HK-2 (cell line): ENCODE data around the gene PRCC.
A peak's percentile ranks its signal among the peaks of the same experiment; 100 is the strongest.
"Not testable (repeated sequence)": the region's sequence is repeated elsewhere in the genome, so short reads cannot be mapped to it uniquely, and the experiment has no call there.

Experiments used
- DNase-seq: peaks from one replicate; pipeline ENCODE4 v3.0.0-alpha.2; 2018; ENCODE audit not compliant: unreplicated experiment

Gene PRCC

DNA sequence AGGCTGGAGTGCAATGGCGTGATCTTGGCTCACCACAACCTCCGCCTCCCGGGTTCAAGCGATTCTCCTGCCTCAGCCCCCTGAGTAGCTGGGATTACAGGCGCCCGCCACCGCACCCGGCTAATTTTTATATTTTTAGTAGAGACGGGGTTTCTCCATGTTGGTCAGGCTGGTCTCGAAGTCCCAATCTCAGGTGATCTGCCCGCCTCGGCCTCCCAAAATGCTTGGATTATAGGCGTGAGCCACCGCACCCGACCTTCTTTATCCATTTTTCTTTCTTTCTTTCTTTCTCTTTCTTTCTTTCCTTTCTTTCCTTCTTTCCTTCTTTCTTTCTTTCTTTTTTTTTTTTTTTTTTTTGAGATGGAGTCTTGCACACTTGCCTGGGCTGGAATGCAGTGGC is 2.2 kb upstream of the PRCC start:
- DNase-seq = not testable (repeated sequence)

DNA sequence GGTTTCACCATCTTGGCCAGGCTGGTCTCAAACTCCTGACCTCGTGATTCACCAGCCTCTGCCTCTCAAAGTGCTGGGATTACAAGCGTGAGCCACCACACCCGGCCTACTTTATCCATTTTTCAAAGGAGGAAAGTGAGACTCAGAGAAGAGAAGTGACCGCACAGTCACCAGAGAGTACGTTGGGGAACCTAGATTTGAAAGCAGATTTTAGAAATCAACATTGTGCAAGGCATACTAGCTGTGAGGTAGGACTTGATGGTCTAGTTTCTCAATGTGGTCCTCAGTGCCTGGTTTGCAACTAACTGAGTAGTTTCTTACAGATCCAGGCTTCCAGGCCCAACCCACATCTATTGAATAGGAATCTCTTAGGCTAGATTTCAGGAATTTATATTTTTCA is 1.7 kb upstream of the PRCC start:
- DNase-seq = no peak

- DNase-seq = no peak
Observed at GRCh38 chr1:156766298-156767100, 836 bp upstream of the PRCC start.

GRCh38 chr1:156767879-156768604 is 707 bp downstream of the PRCC start:
- peak; percentile 33 for DNase-seq

DNA sequence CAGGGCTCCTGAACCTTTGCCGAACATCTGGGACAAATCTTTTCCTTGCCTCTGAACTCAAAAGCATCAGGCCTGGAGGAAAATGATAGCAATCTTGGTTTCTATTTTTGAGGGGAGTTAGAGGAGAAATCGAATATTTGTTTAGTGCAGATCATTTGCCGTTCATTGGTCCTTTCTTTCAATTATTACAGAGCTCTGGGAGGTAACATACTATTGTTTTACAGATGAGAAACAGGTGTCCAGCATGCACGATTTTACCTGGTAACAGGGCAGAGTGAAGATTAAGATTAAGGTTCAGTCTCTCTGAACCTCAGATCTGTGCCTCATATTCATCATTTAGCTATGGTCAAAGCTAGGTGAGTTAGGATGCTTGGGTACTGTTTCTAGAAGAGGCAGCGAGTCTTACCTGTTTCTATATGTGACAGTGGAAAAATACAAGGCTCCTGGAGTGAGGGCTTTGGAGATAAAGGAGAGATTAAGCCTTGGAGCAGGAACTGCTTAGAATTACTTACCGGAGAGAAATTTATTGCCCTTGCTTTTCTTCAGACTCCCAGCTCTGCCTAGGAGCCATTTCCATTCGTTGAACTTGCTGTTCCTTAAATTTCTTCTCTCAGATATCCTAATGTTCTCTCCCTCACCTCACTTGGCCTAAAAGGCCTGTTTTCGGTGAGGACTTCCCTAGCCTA is 1.4 kb downstream of the PRCC start:
- no peak for DNase-seq

DNA sequence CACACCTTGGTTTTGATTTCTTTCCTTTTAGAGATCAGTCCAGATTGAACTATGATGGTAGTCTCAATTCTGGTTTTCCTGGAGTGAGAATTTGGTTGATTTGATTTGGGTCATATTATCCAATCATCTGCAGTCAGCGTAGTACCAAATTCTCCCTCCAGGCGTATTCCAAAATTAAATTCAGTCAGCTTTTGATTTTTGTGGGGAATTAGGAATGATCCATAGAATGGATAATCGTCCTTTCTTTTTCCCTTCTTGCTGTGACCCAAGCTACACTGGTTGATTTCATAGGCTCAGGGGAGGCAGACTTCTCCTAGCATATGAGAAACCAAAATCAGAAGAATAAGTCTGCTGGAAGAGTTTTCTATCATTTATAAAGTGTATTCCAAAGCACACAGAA is 4.9 kb downstream of the PRCC start:
- DNase-seq = no peak

DNA sequence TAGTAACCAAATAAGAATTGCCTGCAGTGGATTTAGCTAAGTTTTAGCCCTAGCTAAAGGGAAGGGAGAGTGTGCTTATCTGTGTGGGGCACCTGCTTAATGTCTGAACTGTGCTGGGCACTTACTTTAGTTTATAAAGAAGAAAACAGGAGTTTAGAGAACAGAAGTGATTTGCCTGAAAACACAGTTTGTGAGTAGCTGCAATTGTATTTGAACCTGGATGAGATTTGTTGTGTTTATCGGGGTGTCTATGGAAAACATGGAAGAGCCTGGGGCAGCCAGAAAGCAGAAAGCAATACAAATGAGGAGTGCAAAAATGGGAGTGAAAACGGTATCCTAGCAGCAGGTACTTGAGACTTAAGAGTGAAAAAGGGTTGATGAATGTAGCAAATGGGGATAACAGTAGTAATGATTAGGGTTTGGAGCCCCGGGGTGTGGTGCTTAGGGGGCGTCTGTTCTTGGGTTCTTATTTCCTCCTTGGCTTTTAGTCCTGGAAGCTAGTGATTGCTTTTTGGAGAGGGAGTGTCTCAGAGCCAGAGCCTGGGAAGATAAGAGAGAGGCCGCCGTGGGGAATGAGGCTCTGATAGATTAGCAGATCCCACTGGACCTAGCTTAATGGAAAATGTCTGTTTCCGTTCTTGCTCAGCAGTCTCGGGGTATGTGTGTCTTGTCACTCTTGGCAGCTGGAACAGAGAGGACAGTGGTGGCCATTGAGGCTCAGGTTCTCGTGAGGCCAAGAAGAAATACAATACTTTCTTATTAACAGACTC is 5.6 kb downstream of the PRCC start:
- no peak for DNase-seq

DNA sequence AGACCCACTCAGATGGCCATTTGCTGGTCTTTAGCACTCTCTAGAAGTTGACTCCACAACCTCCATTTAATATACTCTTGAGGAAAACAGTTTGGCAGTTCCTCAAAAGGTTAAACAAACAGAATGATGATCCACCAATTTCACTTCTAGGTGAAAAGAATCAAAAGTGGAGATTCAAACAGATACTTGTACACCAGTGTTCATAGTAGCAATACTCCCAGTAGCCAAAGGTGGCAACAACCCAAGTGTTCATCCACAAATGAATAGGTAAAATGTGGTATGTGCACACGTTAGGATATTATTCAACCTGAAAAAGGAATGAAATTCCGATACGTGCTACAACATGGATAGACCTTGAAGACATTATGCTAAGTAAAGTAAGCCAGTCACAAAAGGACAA is 6.3 kb downstream of the PRCC start:
- no peak for DNase-seq

DNA sequence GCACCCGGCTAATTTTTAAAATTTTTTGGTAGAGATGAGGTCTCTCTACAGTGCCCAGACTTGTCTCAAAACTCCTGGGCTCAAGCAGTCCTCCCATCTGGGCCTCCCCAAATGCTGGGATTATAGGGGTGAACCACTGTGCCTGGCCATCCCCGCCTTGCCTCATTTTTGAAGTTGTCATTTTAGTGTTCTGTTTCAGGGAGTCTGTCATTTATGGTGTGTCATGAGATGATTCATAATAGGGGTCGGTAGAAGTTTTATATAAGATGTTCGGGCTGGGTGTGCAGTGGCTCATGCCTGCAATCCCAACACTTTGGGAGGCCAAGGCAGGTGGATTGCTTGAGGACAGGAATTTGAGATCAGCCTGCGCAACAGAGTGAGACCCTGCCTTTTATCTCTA is 8.5 kb downstream of the PRCC start:
- no peak for DNase-seq

GRCh38 chr1:156776942-156777341 is 9.6 kb downstream of the PRCC start:
- DNase-seq = no peak

DNA sequence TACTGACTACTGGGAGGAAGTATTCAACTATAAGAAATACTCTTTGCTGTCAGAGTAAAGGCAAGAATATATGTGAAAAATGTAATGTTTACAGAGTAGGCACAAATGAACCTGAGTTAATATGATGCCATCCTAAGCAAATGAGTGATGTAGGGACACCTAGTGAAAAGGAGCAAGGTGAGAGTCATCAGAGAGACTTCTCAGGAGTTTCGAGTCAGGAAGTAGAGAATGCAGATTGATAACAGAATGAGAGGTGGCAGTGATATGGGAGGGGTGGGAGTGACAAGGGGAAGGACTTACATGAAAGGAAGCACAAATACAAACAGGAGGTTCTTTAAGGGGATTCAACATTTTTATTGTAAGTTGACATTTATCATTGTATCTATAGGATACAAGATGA is 10.2 kb downstream of the PRCC start:
- no peak for DNase-seq

GRCh38 chr1:156781585-156782186 is 14.4 kb downstream of the PRCC start:
- DNase-seq = no peak

DNA sequence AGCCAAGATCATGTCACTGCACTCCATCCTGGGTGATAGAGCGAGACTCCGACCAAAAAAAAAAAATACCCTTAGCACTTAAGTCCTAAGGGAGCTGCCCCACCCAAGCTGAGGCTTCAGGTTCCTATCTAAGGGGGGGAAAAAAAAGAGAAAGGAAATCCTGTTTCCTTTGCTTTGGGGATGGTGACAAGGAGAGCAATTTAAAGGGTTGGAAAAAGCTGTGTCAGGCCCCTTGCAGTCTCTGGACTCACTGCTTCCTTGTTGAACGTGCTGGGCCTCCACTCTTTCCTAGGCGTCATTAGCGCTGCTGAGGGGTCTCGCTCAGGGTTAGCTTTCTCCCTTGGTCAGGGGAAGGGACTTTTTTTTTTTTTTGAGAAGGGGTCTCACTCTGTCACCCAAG is 18.1 kb downstream of the PRCC start:
- no peak for DNase-seq

DNA sequence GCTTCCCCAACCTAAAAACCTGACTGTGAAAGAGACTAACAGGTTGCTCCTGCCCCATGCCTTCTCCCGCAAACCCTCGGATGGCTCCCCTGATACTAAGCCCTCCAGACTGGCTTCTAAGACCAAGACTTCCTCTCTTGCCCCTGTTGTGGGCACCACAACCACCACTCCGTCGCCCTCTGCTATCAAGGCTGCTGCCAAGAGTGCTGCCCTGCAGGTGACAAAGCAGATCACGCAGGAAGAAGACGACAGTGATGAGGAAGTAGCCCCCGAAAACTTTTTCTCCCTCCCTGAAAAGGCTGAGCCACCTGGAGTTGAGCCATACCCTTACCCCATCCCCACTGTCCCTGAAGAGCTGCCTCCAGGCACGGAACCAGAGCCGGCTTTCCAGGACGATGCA is 19.3 kb downstream of the PRCC start:
- no peak for DNase-seq

DNA sequence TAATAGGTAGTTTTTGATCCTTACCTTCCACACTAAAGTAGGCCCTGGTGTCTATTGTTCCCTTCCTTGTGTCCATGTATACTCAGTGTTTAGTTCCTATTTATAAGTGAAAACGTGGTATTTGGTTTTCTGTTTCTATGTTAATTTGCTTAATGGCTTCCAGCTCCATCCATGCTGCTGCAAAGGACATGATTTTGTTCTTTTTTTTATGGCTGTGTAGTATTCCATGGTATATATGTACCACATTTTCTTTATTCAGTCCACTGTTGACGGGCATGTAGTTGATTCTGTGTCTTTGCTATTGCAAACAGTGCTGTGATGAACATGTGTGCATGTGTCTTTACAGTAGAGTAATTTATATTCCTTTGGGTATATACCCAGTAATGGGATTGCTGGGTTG is 20.8 kb downstream of the PRCC start:
- no peak for DNase-seq

GRCh38 chr1:156789621-156790318 is 22.4 kb downstream of the PRCC start:
- no peak for DNase-seq

DNA sequence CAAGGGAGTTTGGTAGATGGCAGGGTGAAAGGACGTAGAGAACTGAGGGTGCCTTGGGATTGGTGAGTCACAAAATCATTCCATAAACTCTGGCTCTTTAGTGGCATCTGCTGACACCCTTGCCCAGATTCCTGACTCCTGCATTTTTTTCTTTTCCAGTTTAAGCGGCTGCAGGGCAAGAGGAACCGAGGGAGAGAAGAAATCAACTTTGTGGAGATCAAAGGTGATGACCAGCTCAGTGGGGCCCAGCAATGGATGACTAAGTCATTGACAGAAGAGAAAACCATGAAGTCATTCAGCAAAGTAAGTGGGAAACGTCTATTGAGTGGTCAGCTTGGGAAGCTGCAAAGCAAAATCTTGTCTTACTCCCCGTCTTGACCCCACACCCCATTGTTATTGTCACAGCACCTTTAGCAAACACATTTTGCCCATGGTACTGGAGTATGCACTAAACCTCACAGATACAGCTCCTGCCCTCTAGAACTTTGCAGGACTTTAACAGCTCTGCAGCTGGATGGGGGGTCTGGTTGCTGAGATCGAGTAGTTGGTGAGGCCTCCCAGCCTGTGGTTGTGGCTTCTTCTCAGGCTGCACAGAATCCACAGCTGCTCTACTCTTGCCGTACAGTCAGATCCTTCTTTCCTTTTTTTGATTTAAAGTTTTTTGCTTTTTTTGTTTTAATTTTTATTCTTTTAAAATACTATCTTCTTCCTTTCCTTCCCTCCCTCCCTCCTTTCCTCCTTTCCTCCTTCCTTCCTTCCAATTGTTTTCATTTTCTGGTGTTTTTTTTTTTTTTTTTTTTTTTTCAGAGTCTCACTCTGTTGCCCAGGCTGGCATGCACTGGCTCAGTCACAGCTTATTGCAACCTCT is 27.4 kb downstream of the PRCC start:
- DNase-seq = peak; percentile 51

DNA sequence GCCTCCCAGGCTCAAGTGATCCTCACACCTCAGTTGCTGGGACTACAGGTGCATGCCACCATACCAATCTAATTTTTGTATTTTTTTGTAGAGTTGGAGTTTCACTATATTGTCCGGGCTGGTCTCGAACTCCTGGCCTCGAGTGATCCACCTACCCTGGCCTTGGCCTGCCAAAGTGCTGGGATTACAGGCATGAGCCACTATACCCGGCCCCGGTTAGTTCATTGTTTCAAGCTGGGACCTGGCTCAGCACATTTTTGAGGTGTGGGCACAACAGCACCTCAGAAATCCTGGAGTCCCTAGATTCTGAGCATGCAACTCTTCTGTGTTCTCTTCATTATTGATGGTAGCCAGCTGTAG is 28.0 kb downstream of the PRCC start:
- DNase-seq = no peak

DNA sequence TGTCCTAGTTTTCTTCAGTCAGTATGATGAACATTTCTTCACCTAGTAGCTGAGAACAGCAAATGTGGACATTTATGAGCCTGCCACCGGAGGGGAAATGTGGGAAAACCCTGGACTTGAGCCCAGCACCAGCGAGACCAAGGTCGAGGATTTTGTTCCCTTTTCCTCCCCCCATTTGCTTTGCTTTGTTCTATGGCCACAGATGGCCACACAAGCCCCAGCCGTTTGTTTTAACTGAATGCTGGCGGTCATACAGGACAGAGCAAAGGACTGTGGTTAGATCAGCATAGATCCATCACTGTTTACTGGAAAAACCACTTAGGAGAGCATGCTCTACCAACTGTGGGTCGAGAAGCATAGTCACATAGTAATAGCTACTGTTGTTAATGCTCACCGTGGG is 28.5 kb downstream of the PRCC start:
- peak; percentile 65 for DNase-seq
